NCI-H1417 (cell line): Measurements from ENCODE around the gene ABL1.

Source experiments
- DNase-seq, 3 experiments: peaks; one replicate each; lab custom pipeline; 2025; lab: John Stamatoyannopoulos, UW

The ABL1 gene

GRCh38 chr9:130872093-130872492 lies 37.0 kb downstream of the ABL1 start:
- DNase-seq = no peak

GRCh38 chr9:130872508-130872907 lies 37.5 kb downstream of the ABL1 start:
- no peak for DNase-seq

- no peak for DNase-seq
Measured at GRCh38 chr9:130872912-130873503, 38.0 kb downstream of the ABL1 start.

- no peak for DNase-seq
Measured at GRCh38 chr9:130873966-130874365, 38.9 kb downstream of the ABL1 start.

GRCh38 chr9:130874783-130875182 lies 39.7 kb downstream of the ABL1 start:
- DNase-seq = no peak

GRCh38 chr9:130877300-130877699 lies 42.2 kb downstream of the ABL1 start:
- no peak for DNase-seq

GRCh38 chr9:130878295-130878694 lies 43.2 kb downstream of the ABL1 start:
- DNase-seq = no peak

GRCh38 chr9:130879863-130880411 lies 44.9 kb downstream of the ABL1 start:
- DNase-seq = no peak

GRCh38 chr9:130880599-130881220 lies 45.7 kb downstream of the ABL1 start:
- DNase-seq = no peak

- no peak for DNase-seq
Measured at GRCh38 chr9:130881516-130881915, 46.5 kb downstream of the ABL1 start.

- DNase-seq = no peak
Measured at GRCh38 chr9:130882696-130883225, 47.7 kb downstream of the ABL1 start.

- DNase-seq = no peak
Measured at GRCh38 chr9:130883479-130883878, 48.4 kb downstream of the ABL1 start.

- DNase-seq = no peak
Measured at GRCh38 chr9:130884111-130884531, 49.1 kb downstream of the ABL1 start.

GRCh38 chr9:130884542-130885483 lies 49.8 kb downstream of the ABL1 start:
- no peak for DNase-seq

- no peak for DNase-seq
Measured at GRCh38 chr9:130885484-130886375, 50.7 kb downstream of the ABL1 start.

GRCh38 chr9:130886981-130887380 lies 51.9 kb downstream of the ABL1 start:
- DNase-seq = no peak

- no peak for DNase-seq
Measured at GRCh38 chr9:130887494-130888144, 52.6 kb downstream of the ABL1 start.

- DNase-seq = no peak
Measured at GRCh38 chr9:130888146-130888885, 53.3 kb downstream of the ABL1 start.

- no peak for DNase-seq
Measured at GRCh38 chr9:130890124-130890523, 55.1 kb downstream of the ABL1 start.
